ENCODE measurements around the gene CASK.

GRCh38 chrX:41670112-41670511, 253.2 kb downstream of the CASK start:
- TF ChIP-seq CTCF (IDR thresholded peaks at IDR 0.05), result no peak
- no peak for TF ChIP-seq POLR2A (IDR thresholded peaks at IDR 0.05)

All from adrenal gland (tissue), 5 donors.